ENCODE measurements around the gene LCLAT1. TPM values are rescaled to one million over a fixed set of nuclear protein-coding genes. Genes with fewer than 3 reads are reported as not detected.

LCLAT1 gene
- total RNA-seq, 4 donors from 2014 or later: 47.3 to 68.7 (median 54.1) TPM

DNA sequence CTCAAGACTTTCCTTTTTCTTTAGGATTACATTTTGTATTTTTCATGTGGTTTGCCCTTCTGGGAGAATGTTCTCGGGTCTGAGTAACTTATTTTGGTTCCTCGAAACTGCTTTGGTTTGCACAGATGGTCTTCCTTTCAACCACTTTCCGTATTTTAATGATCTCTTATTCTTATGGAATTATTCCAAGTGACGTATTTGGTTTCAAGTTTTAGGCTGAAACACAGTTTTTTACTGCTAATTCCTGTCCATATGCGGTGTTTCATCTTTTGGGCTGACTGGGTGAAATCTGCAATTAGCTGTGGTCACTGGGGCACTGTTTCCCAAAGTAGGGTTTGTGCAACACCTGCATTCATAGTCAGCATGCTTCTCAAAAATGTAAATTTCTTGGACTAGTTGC is 237.5 kb downstream of the LCLAT1 start:
- WGBS, 2 donors: 87 to 92% methylated on average over 5 of the region's 5 CpGs
- DNase-seq: no peak
- no peaks in the 10 kb centered on the region for H3K27me3 ChIP-seq

GRCh38 chr2:30684996-30685395 is 237.9 kb downstream of the LCLAT1 start:
- no peaks in the 10 kb centered on the region for H3K27me3 ChIP-seq
- no peaks in the 10 kb centered on the region for H3K9me3 ChIP-seq
- no peaks in the 10 kb centered on the region for H3K36me3 ChIP-seq
- H3K27ac ChIP-seq: peak overlapping the region in 1 of 3 donors; percentile 77
- intact Hi-C loops (cut with DNase I): no loop called here
- TF ChIP-seq CTCF (IDR thresholded peaks at IDR 0.05) (no peak), POLR2A (IDR thresholded peaks at IDR 0.05) (no peak)
- no peak for DNase-seq
- peaks cover 16 to 17% of the 10 kb centered on the region in 2 donors for H3K4me1 ChIP-seq
- WGBS, 2 donors: 96 to 100% methylated on average over 3 of the region's 3 CpGs
- no peak overlapping the region for H3K4me3 ChIP-seq (replicated peaks in 1 of 3)

More for the DNA sequence above, 237.5 kb downstream of the LCLAT1 start:
- TF ChIP-seq POLR2A (IDR thresholded peaks at IDR 0.05) (no peak), CTCF (IDR thresholded peaks at IDR 0.05) (no peak)
- intact Hi-C loops (cut with DNase I): no loop called here
- Histone ChIP-seq H3K4me3 (replicated peaks in 1 of 3) (no peak overlapping the region), H3K4me1 (peaks cover 16 to 17% of the 10 kb centered on the region in 2 donors), H3K9me3 (no peaks in the 10 kb centered on the region), H3K27ac (no peak overlapping the region), H3K36me3 (no peaks in the 10 kb centered on the region)

GRCh38 chr2:30686000-30686399 is 239.0 kb downstream of the LCLAT1 start:
- intact Hi-C loops (cut with DNase I): no loop called here
- peaks cover 16 to 17% of the 10 kb centered on the region in 2 donors for H3K4me1 ChIP-seq
- H3K36me3 ChIP-seq: no peaks in the 10 kb centered on the region
- no peak overlapping the region for H3K4me3 ChIP-seq (replicated peaks in 1 of 3)
- 46 to 57% methylated on average over 2 of the region's 2 CpGs for WGBS, 2 donors
- H3K27ac ChIP-seq: peak overlapping the region in 2 of 3 donors; percentile 67 to 77
- H3K9me3 ChIP-seq: no peaks in the 10 kb centered on the region
- peak; percentile 74 to 78 for DNase-seq
- no peak for TF ChIP-seq POLR2A (IDR thresholded peaks at IDR 0.05)
- peak in 4 of 6 experiments; percentile 63 to 75 (median 68) for TF ChIP-seq CTCF (IDR thresholded peaks at IDR 0.05)
- H3K27me3 ChIP-seq: no peaks in the 10 kb centered on the region

- H3K27me3 ChIP-seq: no peaks in the 10 kb centered on the region
- intact Hi-C loops (cut with DNase I): no loop called here
- no peaks in the 10 kb centered on the region for H3K36me3 ChIP-seq
- no peaks in the 10 kb centered on the region for H3K9me3 ChIP-seq
- TF ChIP-seq POLR2A (IDR thresholded peaks at IDR 0.05): no peak
- no peak for TF ChIP-seq CTCF (IDR thresholded peaks at IDR 0.05)
- WGBS, 2 donors: 33 to 50% methylated on average over 4 of the region's 4 CpGs
- H3K4me1 ChIP-seq: peaks cover 16 to 17% of the 10 kb centered on the region in 2 donors
- no peak overlapping the region for H3K4me3 ChIP-seq (replicated peaks in 1 of 3)
- no peak for DNase-seq
- H3K27ac ChIP-seq: peak overlapping the region in 1 of 3 donors; percentile 77
These were observed 239.6 kb downstream of the LCLAT1 start for GRCh38 chr2:30686669-30687068.

- no peak for TF ChIP-seq POLR2A (IDR thresholded peaks at IDR 0.05)
- TF ChIP-seq CTCF (IDR thresholded peaks at IDR 0.05): no peak
- DNase-seq: no peak
These were observed 241.9 kb downstream of the LCLAT1 start for GRCh38 chr2:30688956-30689401.

More at GRCh38 chr2:30688956-30689401, 241.9 kb downstream of the LCLAT1 start:
- no peak overlapping the region for H3K4me3 ChIP-seq (replicated peaks in 1 of 3)
- no peaks in the 10 kb centered on the region for H3K9me3 ChIP-seq
- whole genome bisulfite sequencing, 2 donors: 69 to 83% methylated on average over 4 of the region's 4 CpGs
- peaks cover 16 to 17% of the 10 kb centered on the region in 2 donors for H3K4me1 ChIP-seq
- intact Hi-C loops (cut with DNase I): no loop called here
- no peaks in the 10 kb centered on the region for H3K36me3 ChIP-seq
- H3K27ac ChIP-seq: no peak overlapping the region
- H3K27me3 ChIP-seq: no peaks in the 10 kb centered on the region

All from thyroid gland (tissue), 4 donors.